Stimulated activated memory B cell treated with anti-CD40 and anti-IgM and Interleukin-4, amounts not matched to agents 10 μg/mL and 1 μg/mL and 100 μg/mL, for 72 hours (primary cell): ENCODE measurements around the gene NEGR1.

Source experiments
- ATAC-seq: fragments of 150-1000 bp; cut with Tn5 transposase; 2 replicates; pipeline ENCODE4 v1.10.0; 2021
- H3K27ac Mint-ChIP-seq: one replicate; pipeline ENCODE4 v1.8.0; 2022; ENCODE audit warnings: mild to moderate bottlenecking, mixed read lengths
- H3K27me3 Mint-ChIP-seq: one replicate; pipeline ENCODE4 v1.8.0; 2022; ENCODE audit warnings: mixed read lengths
- H3K36me3 Mint-ChIP-seq: one replicate; pipeline ENCODE4 v1.8.0; 2022; ENCODE audit warnings: mixed read lengths
- H3K4me1 Mint-ChIP-seq: one replicate; pipeline ENCODE4 v1.8.0; 2022; ENCODE audit warnings: mixed read lengths
- H3K4me3 Mint-ChIP-seq: one replicate; pipeline ENCODE4 v1.8.0; 2022; ENCODE audit warnings: mild to moderate bottlenecking, moderate library complexity, mixed read lengths
- H3K9me3 Mint-ChIP-seq: one replicate; pipeline ENCODE4 v1.8.0; 2022; ENCODE audit warnings: mixed read lengths

Gene NEGR1

DNA sequence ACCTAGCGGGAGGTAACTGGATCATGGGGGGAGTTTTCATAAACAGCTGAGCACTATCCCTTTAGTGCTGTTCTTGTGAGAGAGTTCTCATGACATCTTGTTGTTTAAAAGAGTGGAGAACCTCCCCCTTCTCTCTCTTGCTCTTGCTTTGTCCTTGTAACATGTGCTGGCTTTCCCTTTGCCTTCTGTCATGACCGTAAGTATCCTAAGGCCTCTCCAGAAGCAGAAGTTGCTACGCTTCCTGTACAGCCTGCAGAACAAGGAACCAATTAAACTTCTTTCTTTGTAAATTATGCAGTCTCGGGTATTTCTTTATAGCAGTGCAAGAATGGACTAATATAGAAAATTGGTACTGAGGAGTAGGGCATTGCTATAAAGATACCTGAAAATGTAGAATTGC, 515.6 kb downstream of the NEGR1 start:
- Mint-ChIP-seq H3K27me3 (no peaks in the 10 kb centered on the region), H3K9me3 (peaks cover 7% of the 10 kb centered on the region), H3K36me3 (no peaks in the 10 kb centered on the region), H3K4me3 (no peak overlapping the region), H3K4me1 (no peaks in the 10 kb centered on the region), H3K27ac (no peak overlapping the region)
- no peak for ATAC-seq

DNA sequence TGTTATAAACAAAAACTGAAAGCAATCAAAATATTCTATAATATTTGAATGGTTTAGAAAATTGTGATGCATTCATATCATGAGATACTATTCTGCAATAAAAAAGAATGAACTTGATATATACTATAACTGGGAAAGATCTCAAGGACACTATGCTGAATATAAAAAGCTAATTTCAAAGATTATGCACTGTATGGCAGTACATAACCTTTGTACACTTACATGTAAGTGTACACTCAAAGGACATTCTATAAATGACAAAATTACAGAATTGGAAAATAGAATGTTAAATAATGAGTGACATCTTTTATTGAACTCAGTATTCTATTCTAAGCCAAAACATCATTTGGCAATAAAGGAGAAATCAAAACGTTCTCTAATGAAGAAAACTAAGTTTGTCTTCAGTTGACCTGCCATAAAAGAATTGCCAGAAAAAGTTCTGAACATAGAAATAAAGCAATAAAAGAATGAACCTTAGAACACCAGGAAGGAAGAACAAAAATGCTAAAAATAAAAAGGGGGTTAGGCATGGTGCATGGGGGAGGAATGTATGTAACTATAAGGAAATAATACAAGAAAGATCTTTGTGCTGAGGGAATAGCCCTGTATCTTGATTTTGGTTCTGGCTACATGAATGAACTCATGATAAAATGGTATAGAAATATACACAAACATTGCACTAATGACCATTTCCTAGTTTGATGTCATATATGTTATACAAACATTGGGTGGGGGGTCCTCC, 519.7 kb downstream of the NEGR1 start:
- no peak for ATAC-seq
- no peak overlapping the region for H3K27ac Mint-ChIP-seq
- H3K27me3 Mint-ChIP-seq: no peaks in the 10 kb centered on the region
- H3K4me1 Mint-ChIP-seq: no peaks in the 10 kb centered on the region
- H3K9me3 Mint-ChIP-seq: peaks cover 7% of the 10 kb centered on the region
- no peaks in the 10 kb centered on the region for H3K36me3 Mint-ChIP-seq
- H3K4me3 Mint-ChIP-seq: no peak overlapping the region

DNA sequence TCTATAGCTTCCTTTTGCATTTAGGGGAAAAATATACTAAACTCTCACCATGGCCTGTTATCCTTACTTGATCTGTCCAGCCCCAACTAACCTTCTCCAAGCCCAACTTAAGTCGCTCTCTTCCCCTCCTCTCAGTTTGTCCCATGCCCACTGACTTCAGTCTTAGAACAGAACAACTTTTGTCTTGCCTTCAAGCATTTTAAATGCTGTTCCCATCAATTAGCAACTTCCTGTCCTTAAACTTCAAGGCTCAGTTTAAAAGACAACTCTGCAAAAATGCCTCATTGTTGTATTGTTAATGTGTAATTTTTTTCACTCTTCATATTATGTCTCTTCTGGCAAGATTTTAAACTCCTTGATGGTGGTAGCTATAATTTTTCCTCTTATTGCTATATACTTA, 526.9 kb downstream of the NEGR1 start:
- ATAC-seq: no peak
- H3K27ac Mint-ChIP-seq: no peak overlapping the region
- no peaks in the 10 kb centered on the region for H3K27me3 Mint-ChIP-seq
- no peak overlapping the region for H3K4me3 Mint-ChIP-seq
- H3K36me3 Mint-ChIP-seq: no peaks in the 10 kb centered on the region
- H3K4me1 Mint-ChIP-seq: no peaks in the 10 kb centered on the region
- peaks cover 2% of the 10 kb centered on the region for H3K9me3 Mint-ChIP-seq

DNA sequence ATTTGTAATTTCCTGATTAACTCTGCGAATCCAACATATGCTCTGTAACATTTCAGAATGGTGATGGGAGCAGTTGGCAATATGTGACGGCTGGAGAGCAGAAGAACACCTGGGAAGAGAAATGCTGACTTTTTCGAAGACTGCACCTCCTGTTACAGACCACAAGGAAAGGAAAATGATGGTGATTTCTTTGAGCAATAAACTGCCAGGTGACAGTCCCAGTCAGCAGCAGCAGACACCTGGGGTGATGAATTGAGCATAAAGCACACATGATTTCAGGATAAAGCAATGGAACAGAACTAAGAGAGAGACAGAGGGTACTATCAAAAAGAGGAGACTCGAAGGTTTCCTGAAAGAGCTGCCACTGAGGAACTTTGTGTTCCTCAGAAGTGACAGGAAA, 528.6 kb downstream of the NEGR1 start:
- no peak overlapping the region for H3K4me3 Mint-ChIP-seq
- ATAC-seq: no peak
- H3K27me3 Mint-ChIP-seq: no peaks in the 10 kb centered on the region
- H3K4me1 Mint-ChIP-seq: no peaks in the 10 kb centered on the region
- H3K9me3 Mint-ChIP-seq: peaks cover 2% of the 10 kb centered on the region
- no peak overlapping the region for H3K27ac Mint-ChIP-seq
- H3K36me3 Mint-ChIP-seq: no peaks in the 10 kb centered on the region

DNA sequence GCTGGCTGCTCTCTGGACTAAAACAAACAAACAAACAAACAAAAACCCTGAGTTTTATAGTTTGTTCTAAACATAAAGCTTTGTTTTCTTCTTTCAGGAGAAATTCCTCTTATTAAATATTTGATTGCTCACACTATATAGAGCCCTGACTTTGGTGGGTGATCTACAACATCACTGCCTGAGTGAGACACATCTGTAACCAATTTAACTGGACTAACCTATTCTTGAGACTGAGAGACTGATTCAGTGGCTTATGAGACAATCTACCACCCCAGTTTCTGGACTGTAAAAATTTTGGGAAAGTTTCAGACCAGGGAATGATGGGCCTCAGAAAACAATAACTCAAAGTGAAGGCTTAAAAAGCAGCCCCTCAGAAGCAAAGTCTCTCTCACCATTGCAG, 537.0 kb downstream of the NEGR1 start:
- no peaks in the 10 kb centered on the region for H3K9me3 Mint-ChIP-seq
- H3K27me3 Mint-ChIP-seq: no peaks in the 10 kb centered on the region
- H3K4me1 Mint-ChIP-seq: no peaks in the 10 kb centered on the region
- no peaks in the 10 kb centered on the region for H3K36me3 Mint-ChIP-seq
- ATAC-seq: no peak
- no peak overlapping the region for H3K27ac Mint-ChIP-seq
- H3K4me3 Mint-ChIP-seq: no peak overlapping the region

DNA sequence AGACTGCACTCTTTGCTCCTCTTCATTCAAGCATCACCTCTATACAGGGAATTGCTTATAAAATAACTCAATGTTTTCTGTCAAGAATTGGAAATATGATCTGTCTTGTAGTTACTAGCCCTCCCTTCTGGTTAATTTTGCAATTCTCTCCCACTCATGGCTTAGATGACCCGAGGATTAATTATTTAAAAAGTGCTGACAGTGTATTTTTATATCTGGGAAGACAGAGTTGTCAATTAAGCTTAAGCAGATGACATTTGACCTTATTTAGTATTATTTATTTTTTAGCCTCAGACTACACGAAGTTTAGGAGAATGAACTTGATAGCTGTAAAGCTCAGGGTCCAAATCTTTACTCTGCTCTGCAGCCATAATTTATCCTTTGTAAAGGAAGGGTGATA, 538.5 kb downstream of the NEGR1 start:
- no peak for ATAC-seq
- no peak overlapping the region for H3K27ac Mint-ChIP-seq
- no peak overlapping the region for H3K4me3 Mint-ChIP-seq
- no peaks in the 10 kb centered on the region for H3K4me1 Mint-ChIP-seq
- no peaks in the 10 kb centered on the region for H3K27me3 Mint-ChIP-seq
- H3K36me3 Mint-ChIP-seq: no peaks in the 10 kb centered on the region
- no peaks in the 10 kb centered on the region for H3K9me3 Mint-ChIP-seq

DNA sequence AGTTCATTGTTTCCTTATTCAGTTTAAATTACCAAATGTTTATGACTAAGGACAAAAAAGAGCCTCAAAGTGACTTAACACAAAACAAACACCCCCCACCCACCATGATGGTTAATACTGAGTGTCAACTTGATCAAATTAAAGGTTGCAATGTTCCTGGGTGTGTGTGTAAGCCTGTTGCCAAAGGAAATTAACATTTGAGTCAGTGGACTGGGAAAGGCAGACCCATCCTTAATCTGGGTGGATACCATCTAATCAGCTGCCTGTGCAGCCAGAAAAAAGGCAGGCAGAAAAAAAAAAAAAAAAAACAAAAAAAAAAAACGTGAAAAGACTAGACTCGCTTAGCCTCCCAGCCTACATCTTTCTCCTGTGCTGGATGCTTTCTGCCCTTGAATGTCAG, 543.4 kb downstream of the NEGR1 start:
- Mint-ChIP-seq H3K4me3 (no peak overlapping the region), H3K27me3 (no peaks in the 10 kb centered on the region), H3K9me3 (no peaks in the 10 kb centered on the region), H3K36me3 (no peaks in the 10 kb centered on the region), H3K27ac (no peak overlapping the region), H3K4me1 (no peaks in the 10 kb centered on the region)
- no peak for ATAC-seq

DNA sequence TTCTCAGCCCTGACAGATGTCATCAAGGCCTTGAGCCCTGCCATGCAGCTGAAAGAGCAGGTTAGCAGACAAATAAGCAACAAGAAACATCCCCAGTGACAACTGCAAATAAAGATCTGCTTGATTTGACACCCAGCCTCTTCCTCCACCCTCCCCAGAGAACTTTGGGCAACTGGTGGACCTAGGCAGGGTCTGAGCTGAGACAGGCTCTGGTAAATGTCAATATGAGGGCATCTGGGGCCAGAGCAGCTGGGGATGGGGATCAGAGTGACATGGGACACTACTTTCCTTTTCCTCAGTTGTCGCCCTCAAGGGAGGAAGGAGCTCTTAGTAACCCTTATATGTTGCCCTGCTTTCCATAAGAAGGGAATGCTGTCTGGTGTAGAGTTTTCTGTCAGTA, 544.1 kb downstream of the NEGR1 start:
- Mint-ChIP-seq H3K4me1 (no peaks in the 10 kb centered on the region), H3K4me3 (no peak overlapping the region), H3K9me3 (no peaks in the 10 kb centered on the region)

DNA sequence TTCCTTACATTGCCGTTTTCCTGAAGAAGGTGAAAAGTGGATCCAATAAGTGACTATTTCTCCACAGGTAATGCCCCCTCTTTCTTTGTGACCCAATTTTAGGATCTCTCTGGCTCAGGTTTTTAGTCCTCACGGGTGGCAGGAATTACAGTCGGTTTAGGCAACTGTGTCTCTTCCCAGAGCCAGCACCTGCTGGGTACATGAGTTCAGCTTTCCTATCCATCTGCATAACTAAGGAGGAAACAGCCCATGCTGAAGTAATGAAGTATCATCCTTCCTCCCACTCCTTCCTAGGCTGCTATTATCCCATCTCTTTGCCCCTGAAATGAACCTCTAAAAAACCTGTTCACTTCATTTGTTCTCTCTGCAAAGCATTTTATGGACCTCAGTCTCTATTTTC, 544.6 kb downstream of the NEGR1 start:
- no peaks in the 10 kb centered on the region for H3K4me1 Mint-ChIP-seq
- H3K36me3 Mint-ChIP-seq: no peaks in the 10 kb centered on the region
- no peaks in the 10 kb centered on the region for H3K27me3 Mint-ChIP-seq
- no peak for ATAC-seq
- H3K27ac Mint-ChIP-seq: no peak overlapping the region
- H3K9me3 Mint-ChIP-seq: no peaks in the 10 kb centered on the region
- H3K4me3 Mint-ChIP-seq: no peak overlapping the region

More for the DNA sequence above, 544.1 kb downstream of the NEGR1 start:
- ATAC-seq: no peak
- H3K36me3 Mint-ChIP-seq: no peaks in the 10 kb centered on the region
- no peaks in the 10 kb centered on the region for H3K27me3 Mint-ChIP-seq
- H3K27ac Mint-ChIP-seq: no peak overlapping the region

DNA sequence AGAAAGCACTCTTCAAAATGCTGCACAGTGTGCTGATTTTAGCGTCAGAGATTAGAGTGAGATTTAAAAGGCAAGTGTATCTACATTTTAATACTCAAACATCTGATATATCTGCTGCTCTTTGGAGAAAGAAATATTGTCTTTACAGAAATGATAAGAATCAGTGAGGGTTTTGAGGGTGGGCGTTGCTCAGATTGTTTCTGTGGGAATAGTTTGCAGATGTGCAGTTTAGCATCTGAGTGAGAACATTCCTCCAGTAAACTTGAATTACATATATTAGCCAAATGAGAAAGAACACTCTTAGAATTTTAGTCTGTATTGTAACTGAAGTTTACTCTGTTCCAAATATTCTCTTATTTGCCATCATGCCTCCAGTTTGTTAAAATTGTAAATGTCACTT, 549.2 kb downstream of the NEGR1 start:
- H3K9me3 Mint-ChIP-seq: no peaks in the 10 kb centered on the region
- no peak overlapping the region for H3K4me3 Mint-ChIP-seq
- no peak overlapping the region for H3K27ac Mint-ChIP-seq

DNA sequence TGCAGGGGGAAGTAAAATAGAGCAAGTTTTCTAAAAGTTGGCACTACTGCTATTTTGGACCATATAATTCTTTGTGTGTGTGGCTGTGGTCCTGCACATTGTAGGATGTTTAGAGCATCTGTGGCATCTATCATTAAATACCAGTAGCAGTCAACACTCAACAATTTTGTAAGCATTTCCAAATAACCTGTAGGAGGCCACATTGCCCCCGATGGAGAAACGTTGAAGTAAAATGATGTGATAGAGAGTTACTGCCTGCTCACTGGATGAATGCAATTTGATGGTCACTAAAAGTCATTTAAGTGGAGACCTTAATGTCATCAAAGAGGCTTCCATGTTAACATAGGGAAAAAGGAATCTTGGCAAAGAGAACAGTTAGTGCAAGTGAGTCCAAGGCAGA, 560.8 kb downstream of the NEGR1 start:
- no peak for ATAC-seq
- H3K4me3 Mint-ChIP-seq: no peak overlapping the region
- H3K4me1 Mint-ChIP-seq: no peaks in the 10 kb centered on the region
- no peaks in the 10 kb centered on the region for H3K27me3 Mint-ChIP-seq
- no peak overlapping the region for H3K27ac Mint-ChIP-seq
- H3K9me3 Mint-ChIP-seq: no peaks in the 10 kb centered on the region
- H3K36me3 Mint-ChIP-seq: no peaks in the 10 kb centered on the region

More for the DNA sequence above, 549.2 kb downstream of the NEGR1 start:
- no peaks in the 10 kb centered on the region for H3K4me1 Mint-ChIP-seq
- no peaks in the 10 kb centered on the region for H3K27me3 Mint-ChIP-seq
- no peaks in the 10 kb centered on the region for H3K36me3 Mint-ChIP-seq
- no peak for ATAC-seq

DNA sequence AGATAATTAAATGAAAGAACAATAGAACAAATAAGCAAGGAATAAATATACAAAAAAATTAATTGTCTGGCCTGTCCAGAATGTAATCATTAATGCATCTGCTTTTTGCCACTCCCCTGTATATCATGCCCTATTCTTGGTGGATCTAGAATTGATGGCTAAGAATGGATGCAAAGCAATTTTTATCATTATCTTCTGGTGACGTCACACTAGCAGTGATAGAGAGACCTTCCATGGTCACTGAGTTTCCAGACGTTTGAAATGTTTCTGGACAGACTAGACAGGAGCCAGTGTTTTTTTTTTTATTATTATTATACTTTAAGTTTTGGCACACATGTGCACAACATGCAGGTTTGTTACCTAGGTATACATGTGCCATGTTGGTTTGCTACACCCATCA, 563.0 kb downstream of the NEGR1 start:
- Mint-ChIP-seq H3K9me3 (peaks cover 8% of the 10 kb centered on the region), H3K27ac (no peak overlapping the region), H3K27me3 (no peaks in the 10 kb centered on the region), H3K4me3 (no peak overlapping the region), H3K36me3 (no peaks in the 10 kb centered on the region), H3K4me1 (no peaks in the 10 kb centered on the region)
- no peak for ATAC-seq

DNA sequence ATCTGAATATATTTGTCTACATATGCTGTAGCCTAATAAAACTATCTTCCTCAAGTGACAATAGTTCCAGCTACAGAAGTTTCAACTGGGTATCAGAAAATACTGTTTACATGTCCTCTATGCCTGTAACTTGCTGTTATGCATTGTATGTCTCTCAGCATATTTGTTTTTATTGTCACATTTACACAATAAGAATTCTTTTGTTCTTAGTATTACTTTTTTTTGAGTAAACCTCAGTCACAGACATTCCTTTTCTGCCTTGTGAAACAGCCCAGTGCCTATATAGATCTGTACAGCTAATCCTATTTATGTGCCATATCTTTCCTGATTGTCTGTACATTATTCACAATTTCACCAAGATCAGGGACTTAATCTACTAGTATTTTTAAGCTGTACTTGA, 565.2 kb downstream of the NEGR1 start:
- no peak for ATAC-seq
- H3K27me3 Mint-ChIP-seq: no peaks in the 10 kb centered on the region

DNA sequence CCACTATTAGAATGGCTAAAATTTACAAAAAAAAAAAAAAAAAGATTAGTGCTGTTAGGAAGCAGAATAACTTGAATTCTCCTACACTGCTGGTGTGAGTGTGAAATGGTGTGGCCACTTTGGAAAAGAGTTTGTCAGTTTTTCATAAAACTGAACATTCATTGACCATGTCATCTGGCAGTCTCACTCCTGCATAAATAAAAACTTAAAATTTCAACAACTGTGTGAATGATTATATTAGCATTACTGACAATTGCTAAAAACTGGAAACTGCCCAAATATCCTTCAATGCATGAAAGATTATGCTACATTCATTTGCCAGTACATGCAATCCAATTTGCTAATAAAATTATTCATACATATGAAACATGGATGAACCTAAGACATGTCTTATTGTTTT, 570.9 kb downstream of the NEGR1 start:
- H3K36me3 Mint-ChIP-seq: no peaks in the 10 kb centered on the region
- no peak overlapping the region for H3K4me3 Mint-ChIP-seq
- ATAC-seq: no peak
- no peaks in the 10 kb centered on the region for H3K27me3 Mint-ChIP-seq
- no peak overlapping the region for H3K27ac Mint-ChIP-seq
- peaks cover 17% of the 10 kb centered on the region for H3K9me3 Mint-ChIP-seq
- H3K4me1 Mint-ChIP-seq: no peaks in the 10 kb centered on the region

More for the DNA sequence above, 565.2 kb downstream of the NEGR1 start:
- peaks cover 10% of the 10 kb centered on the region for H3K9me3 Mint-ChIP-seq
- H3K4me1 Mint-ChIP-seq: no peaks in the 10 kb centered on the region
- no peaks in the 10 kb centered on the region for H3K36me3 Mint-ChIP-seq
- no peak overlapping the region for H3K27ac Mint-ChIP-seq
- no peak overlapping the region for H3K4me3 Mint-ChIP-seq

DNA sequence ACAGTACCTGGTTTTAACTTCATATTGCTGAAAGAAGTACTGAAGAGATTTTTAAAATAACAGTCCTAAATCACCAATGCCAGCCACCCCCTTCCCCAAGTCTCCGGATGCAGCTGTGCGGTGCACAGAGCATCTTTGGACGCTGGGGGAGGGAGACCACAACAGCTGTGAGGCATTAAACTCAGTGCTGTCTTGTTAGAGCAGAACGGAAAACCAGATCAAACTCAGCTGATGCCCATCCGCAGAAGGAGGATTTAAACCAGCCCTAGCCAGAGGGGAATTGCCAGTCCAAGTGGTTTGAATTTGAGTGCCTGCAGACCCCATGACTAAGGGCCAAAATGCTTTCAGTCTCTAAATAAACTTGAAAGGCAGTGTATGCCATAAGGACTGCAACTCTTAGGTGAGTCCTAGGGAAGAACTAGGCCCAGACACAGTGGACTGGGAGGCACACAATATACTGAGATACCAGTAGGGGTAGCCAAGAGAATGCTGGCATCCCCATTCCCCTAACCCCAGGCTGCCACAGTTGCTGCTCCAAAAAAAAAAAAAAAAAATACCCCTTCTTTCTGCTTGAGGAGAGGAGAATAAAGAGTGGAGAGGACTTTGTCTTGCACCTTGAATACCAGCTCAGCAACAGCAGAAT, 576.2 kb downstream of the NEGR1 start:
- Mint-ChIP-seq H3K36me3 (no peaks in the 10 kb centered on the region), H3K9me3 (peaks cover 17% of the 10 kb centered on the region), H3K4me1 (no peaks in the 10 kb centered on the region), H3K4me3 (no peak overlapping the region), H3K27ac (no peak overlapping the region), H3K27me3 (no peaks in the 10 kb centered on the region)
- ATAC-seq: no peak

DNA sequence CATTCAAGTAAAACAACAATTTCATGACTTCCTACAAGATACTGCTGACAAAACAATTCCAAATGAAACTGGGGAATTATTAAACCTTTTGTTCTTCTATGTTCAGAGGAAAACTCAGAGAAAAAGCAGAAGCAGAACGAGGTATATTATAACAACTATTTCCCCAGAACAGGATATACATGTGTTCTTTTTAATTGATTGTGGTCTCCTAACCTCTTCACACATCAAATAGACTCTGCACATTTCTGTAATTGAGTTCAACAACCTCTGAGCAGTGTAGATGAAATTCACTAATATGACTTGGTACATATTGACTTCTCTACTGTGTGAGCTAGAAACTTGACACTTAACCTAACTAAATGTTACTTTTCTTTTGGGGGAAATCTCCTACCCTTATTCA, 584.2 kb downstream of the NEGR1 start:
- H3K4me1 Mint-ChIP-seq: no peaks in the 10 kb centered on the region
- ATAC-seq: no peak

More for the DNA sequence above, 584.2 kb downstream of the NEGR1 start:
- no peaks in the 10 kb centered on the region for H3K27me3 Mint-ChIP-seq
- H3K27ac Mint-ChIP-seq: no peak overlapping the region
- peaks cover 3% of the 10 kb centered on the region for H3K9me3 Mint-ChIP-seq
- no peak overlapping the region for H3K4me3 Mint-ChIP-seq
- H3K36me3 Mint-ChIP-seq: no peaks in the 10 kb centered on the region
